Lung microvascular endothelial cell (primary cell): ENCODE measurements around the gene GET4. TPM values are rescaled to one million over a fixed set of nuclear protein-coding genes. Genes with fewer than 3 reads are reported as not detected.
A peak's percentile ranks its signal among the peaks of the same experiment; 100 is the strongest.
"Not testable (repeated sequence)": the region's sequence is repeated elsewhere in the genome, so short reads cannot be mapped to it uniquely, and the experiment has no call there.

Experiments
- DNase-seq, 2 donors: peaks; one replicate each; pipeline versions ENCODE4 v3.0.0 to v3.0.0-alpha.2; 2010; ENCODE audit warnings: low read depth in 2 of 2
- total RNA-seq: library from RNA; depleted of rRNA; stranded (reverse); fragments of >200 nt; gene quantifications from 2 replicates; pipeline ENCODE4 v1.2.1, GENCODE V29; 2014

Gene GET4
- total RNA-seq, 1 donor from 2014 or later, result 38.3 TPM

GRCh38 chr7:871900-872537, 4.3 kb upstream of the GET4 start:
- peak in 1 of 2 donors; percentile 74 for DNase-seq

- DNase-seq, result not testable (repeated sequence)
Measured at GRCh38 chr7:872685-873084, 3.7 kb upstream of the GET4 start.

- peak; percentile 90 to 93 for DNase-seq
Measured at GRCh38 chr7:873367-874002, 2.9 kb upstream of the GET4 start.

DNA sequence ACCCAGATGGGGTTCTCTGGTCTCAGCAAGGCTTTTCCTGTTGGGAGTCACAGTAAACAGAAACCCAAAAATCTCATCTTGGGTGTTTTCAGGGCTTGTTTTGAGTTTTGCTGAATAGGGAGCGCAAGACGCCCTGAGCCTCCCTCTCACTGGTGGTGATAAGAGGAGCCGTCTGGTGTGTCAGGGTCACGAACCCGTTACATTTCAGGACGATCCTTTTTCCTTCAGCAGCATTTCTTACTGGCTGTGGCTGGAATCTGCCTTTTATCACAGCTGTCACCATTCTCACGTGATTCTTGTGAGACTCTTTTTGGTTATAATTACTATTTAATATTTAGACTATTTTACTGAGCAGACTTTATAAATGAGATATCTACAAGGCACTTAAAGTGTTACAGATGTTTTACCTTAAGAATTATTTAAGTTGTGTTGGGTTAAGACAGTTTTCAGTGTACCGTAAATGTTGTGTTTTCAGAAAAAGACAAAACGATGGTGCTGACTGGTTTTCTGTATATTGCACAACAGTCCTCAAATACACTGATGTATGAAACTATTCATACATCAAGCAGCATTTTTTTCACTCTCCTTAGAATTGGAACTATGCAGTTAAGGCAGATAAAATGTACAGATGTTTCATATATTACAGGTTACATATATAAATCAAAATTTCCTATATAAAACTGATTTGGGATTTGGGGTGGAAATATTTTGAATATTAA, 2.2 kb upstream of the GET4 start:
- DNase-seq, result no peak

- no peak for DNase-seq
Measured at GRCh38 chr7:875051-875450, 1.3 kb upstream of the GET4 start.

- no peak for DNase-seq
Measured at GRCh38 chr7:875476-876076, 778 bp upstream of the GET4 start.

GRCh38 chr7:876972-877311, 588 bp downstream of the GET4 start:
- DNase-seq, result no peak

- DNase-seq, result peak in 1 of 2 donors; percentile 24
Measured at GRCh38 chr7:877312-878232, 1.2 kb downstream of the GET4 start.

- DNase-seq, result no peak
Measured at GRCh38 chr7:879093-879492, 2.7 kb downstream of the GET4 start.

DNA sequence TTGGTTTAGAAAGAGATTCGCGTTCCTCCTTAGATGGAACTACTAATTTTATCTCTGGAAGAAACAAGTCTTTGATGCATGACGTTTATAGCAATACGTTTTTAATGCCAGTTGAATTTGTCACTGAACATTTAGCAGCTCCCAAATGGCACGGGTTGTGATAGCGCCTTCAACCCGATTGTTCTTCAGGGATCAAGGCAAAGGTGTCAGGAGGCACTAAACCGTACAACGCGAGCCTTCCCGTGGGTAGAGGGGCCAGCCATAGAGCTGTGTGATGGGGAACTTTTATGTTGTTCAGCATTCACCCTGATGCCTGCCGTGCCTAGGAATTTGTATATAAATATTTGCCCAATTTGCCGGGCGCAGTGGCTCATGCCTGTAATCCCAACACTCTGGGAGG, 3.4 kb downstream of the GET4 start:
- DNase-seq, result no peak

GRCh38 chr7:880450-880849, 4.1 kb downstream of the GET4 start:
- no peak for DNase-seq

DNA sequence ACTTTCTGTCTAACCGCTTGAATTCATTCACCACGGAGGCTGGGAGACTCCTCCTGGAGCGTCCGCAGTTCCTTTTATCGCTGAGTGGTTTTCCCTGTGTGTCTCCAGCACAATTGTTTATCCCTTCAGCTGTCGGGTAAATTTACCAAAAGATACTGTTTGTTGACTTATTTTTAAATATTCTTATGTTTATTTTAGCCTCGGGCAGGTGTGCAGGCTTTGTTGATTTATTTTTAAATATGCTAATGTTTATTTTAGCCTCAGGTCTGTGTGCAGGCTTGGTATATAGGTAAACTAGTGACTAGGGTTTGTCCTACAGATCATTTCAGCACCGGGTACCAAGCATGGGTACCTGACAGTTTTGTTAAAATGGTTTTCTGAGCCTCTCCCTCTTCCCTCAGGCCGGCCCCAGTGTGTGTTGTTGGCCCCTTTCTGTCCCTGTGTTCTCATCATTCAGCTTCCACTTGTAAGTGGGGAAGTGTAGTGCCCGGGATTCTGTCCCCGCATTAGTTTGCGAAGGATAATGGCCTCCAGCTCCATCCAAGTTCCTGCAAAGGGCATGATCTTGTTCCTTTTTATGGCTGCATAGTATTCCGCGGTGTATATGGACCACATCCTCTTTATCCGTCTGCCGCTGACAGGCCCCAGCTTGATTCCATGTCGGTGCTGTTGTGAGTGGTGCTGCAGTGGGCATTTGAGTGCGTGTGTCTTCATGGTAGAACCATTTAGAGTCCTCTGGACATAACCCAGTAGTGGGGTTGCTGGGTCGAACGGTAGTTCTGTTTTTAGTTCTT, 5.3 kb downstream of the GET4 start:
- DNase-seq, result no peak

DNA sequence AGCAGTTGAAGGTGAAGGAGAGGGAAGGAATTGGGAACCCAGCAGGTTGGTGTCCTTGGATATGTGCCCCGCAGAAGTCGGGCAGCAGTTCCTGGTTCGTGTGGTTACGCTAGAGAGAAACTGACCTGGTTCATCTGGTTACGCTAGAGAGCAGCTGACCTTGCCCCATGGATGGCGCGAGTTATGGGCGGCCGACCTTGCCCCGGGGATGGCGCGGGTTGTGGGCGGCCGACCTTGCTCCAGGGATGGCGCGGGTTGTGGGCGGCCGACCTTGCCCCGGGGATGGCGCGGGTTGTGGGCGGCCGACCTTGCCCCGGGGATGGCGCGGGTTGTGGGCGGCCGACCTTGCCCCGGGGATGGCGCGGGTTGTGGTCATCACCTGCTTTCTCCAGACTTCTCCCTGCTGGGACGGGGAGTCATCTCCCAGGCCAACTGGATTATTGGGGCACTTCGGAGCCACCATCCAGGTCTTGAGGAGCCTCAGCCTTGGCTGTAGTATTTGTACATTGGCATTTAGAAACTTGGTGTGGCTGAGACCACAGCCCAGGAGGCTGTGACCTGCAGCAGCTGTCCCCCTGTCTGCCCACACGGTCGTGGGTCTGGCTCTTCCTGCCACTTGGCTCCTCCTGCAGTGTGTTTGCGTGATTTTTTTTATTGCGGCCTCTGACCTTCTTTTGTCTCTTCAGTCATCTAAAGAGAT, 6.1 kb downstream of the GET4 start:
- no peak for DNase-seq

GRCh38 chr7:883055-884021, 7.0 kb downstream of the GET4 start:
- no peak for DNase-seq

- no peak for DNase-seq
Measured at GRCh38 chr7:884191-885003, 8.0 kb downstream of the GET4 start.

DNA sequence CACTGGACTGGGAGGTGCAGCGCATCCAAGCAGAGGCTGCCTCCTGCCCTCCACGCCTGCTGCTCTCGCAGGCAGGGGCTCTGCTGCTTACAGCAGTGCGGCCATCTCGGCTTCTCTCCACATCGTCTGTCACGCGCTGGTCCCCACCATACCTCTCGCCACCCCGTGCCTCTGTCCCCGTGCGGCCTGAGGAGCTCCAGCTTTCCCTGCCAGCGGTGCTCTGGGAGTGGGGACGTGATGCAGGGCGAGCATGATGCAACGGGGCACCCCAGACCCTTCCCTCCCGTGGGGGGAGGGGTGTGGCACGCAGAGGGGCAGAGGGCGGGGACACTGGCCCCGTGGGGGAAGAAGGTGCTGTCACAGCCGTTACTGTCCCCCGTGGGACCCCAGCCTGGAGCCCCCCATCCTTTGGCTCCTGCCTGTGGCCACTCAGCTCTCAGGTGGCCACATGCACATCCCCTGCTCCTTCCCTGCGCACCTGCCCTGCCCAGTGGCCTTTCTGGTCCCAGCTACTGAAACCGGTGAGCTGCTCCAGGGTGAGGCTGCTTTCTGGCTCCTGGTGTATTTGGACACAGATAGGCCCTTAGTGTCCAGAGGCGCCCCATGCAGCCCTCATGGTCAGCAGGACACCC, 9.0 kb downstream of the GET4 start:
- no peak for DNase-seq

- no peak for DNase-seq
Measured at GRCh38 chr7:885893-886625, 9.7 kb downstream of the GET4 start.
